Right cardiac atrium (tissue), 5 donors: Measurements from ENCODE around the gene ERCC1. TPM values are rescaled to one million over a fixed set of nuclear protein-coding genes. Genes with fewer than 3 reads are reported as not detected.

Experiments
- ATAC-seq, 2 donors: fragments of 200-7000 bp; cut with Tn5 transposase; one replicate each; pipeline versions ENCODE4 v1.8.0 to v1.9.1; 2020; ENCODE audit warnings: moderate library complexity in 2 of 2, mild to moderate bottlenecking in 1 of 2
- DNase-seq, 3 donors: peaks; one replicate each; pipeline ENCODE4 v3.0.0-alpha.2; 2020
- H3K27ac ChIP-seq: one replicate; pipeline ENCODE4 v1.5.1; 2013; ENCODE audit warnings: mild to moderate bottlenecking, low read length, control low read depth, moderate library complexity
- H3K27me3 ChIP-seq: one replicate; pipeline ENCODE4 v1.6.1; 2013; ENCODE audit not compliant: control insufficient read depth, insufficient read depth
- H3K4me1 ChIP-seq: one replicate; pipeline ENCODE4 v1.6.1; 2013; ENCODE audit warnings: low read length; ENCODE audit not compliant: control insufficient read depth, insufficient read depth
- H3K4me3 ChIP-seq: one replicate; pipeline ENCODE4 v1.5.1; 2013; ENCODE audit warnings: low read length, control low read depth
- H3K9me3 ChIP-seq: one replicate; pipeline ENCODE4 v1.6.1; 2013; ENCODE audit warnings: low read length; ENCODE audit not compliant: control insufficient read depth
- WGBS: extraction: QIAGEN DNeasy Blood & Tissue Kit; methylation state at CpG from one replicate; pipeline ENCODE4 v1.1.7; 2013; 5-methylcytosine and 5-hydroxymethylcytosine counted together
- intact Hi-C, 4 donors: fragments of 100-400 bp; cut with DNase I; formaldehyde crosslinking; loops; one replicate each; pipeline versions ENCODE4 v1.11.0 to v1.14.0; 2022 to 2023
- long read RNA-seq, 4 donors: library from polyadenylated mRNA; unstranded; transcript quantifications; one replicate each; pipeline ENCODE4 v2.0.0, GENCODE V29; 2020 to 2021
- polyA plus RNA-seq: library from polyadenylated mRNA; stranded (reverse); fragments of 200-250 nt; gene quantifications from one replicate; pipeline ENCODE4 v1.2.3, GENCODE V29; 2013
- total RNA-seq, 4 donors: library from RNA; stranded (reverse); fragmentation: NEBNext Ultra II Directional; extraction: Animal tissue kit (Norgen Biotek cat#: 25700); gene quantifications; one replicate each; pipeline ENCODE4 v1.2.1, GENCODE V29; 2021
- donor health status: healthy with polysubstance abuse.
- donor health status: DM: no; HTN: yes; CAD: no.
- donor health status: DM: no; HTN: no; CAD: no.
- donor health status: DM: no; HTN: yes; CAD: no; lungs with severe emphysema.
- donor health status: DM: yes; HTN: yes; CAD: no.

Gene ERCC1
- total RNA-seq, result 100 to 1,000 TPM; 133 to 143 (median 139) TPM
- 139 TPM for polyA plus RNA-seq
- long read RNA-seq, donor 1, transcript ERCC1-208 (10 exons, 1,453 nt), result minor isoform, 6 of 132 reads
- long read RNA-seq, donor 1, transcript ERCC1-202 (10 exons, 3,828 nt), result major isoform, 28 of 132 reads
- long read RNA-seq, donor 1, transcript ERCC1-203 (9 exons, 949 nt), result minor isoform, 5 of 132 reads
- long read RNA-seq, donor 1, transcript ERCC1-201 (8 exons, 1,278 nt), result minor isoform, 13 of 132 reads
- long read RNA-seq, donor 1, partial matches to known transcripts, result 63 of 132 reads
- long read RNA-seq, donor 1, other reads (novel, unspliced or antisense), result 17 of 132 reads
- long read RNA-seq, donor 2, transcript ERCC1-202 (10 exons, 3,828 nt), result major isoform, 17 of 97 reads
- long read RNA-seq, donor 2, transcript ERCC1-208 (10 exons, 1,453 nt), result minor isoform, 11 of 97 reads
- long read RNA-seq, donor 2, transcript ERCC1-203 (9 exons, 949 nt), result minor isoform, 6 of 97 reads
- long read RNA-seq, donor 2, transcript ERCC1-201 (8 exons, 1,278 nt), result minor isoform, 8 of 97 reads
- long read RNA-seq, donor 2, partial matches to known transcripts, result 43 of 97 reads
- long read RNA-seq, donor 2, other reads (novel, unspliced or antisense), result 12 of 97 reads
- long read RNA-seq, donor 3, transcript ERCC1-201 (8 exons, 1,278 nt), result minor isoform, 7 of 228 reads
- long read RNA-seq, donor 3, transcript ERCC1-208 (10 exons, 1,453 nt), result minor isoform, 33 of 228 reads
- long read RNA-seq, donor 3, transcript ERCC1-202 (10 exons, 3,828 nt), result major isoform, 59 of 228 reads
- long read RNA-seq, donor 3, transcript ERCC1-203 (9 exons, 949 nt), result minor isoform, 15 of 228 reads
- long read RNA-seq, donor 3, partial matches to known transcripts, result 57 of 228 reads
- long read RNA-seq, donor 3, other reads (novel, unspliced or antisense), result 57 of 228 reads
- long read RNA-seq, donor 4, transcript ERCC1-202 (10 exons, 3,828 nt), result major isoform, 16 of 78 reads
- long read RNA-seq, donor 4, transcript ERCC1-208 (10 exons, 1,453 nt), result minor isoform, 12 of 78 reads
- long read RNA-seq, donor 4, partial matches to known transcripts, result 39 of 78 reads
- long read RNA-seq, donor 4, other reads (novel, unspliced or antisense), result 8 of 78 reads

GRCh38 chr19:45423589-45424190, at the start of gene ERCC1:
Gene ERCC1, minus strand, starts transcription at chr19:45423917. Its CDS starts 543 bp downstream, at chr19:45423374.
- peak; percentile 96 to 98 (median 98) for DNase-seq
- intact Hi-C loops, result no loop called here
- no peaks in the 10 kb centered on the region for H3K9me3 ChIP-seq
- WGBS, result under 1% methylated on average over 37 of the region's 37 CpGs
- H3K27ac ChIP-seq, result peak within 1 kb of the TSS; percentile 72
- H3K4me3 ChIP-seq, result peak within 1 kb of the TSS; percentile 45
- H3K27me3 ChIP-seq, result no peaks in the 10 kb centered on the region
- ATAC-seq, result peak; percentile 86 to 90
- no peaks in the 10 kb centered on the region for H3K4me1 ChIP-seq

DNA sequence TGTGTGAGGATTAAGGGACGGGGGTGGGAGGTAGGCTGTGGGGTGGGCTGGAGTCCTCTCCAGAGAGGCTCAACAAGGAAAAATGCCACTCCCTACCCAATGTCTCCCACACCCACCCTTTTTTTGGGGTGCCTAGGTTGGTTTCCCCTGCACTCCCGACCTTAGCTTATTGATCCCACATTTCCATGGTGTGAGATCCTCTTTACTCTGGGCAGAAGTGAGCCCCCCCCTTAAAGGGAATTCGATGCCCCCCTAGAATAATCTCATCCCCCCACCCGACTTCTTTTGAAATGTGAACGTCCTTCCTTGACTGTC, 49.6 kb upstream of the ERCC1 start:
- Histone ChIP-seq H3K9me3 (no peaks in the 10 kb centered on the region), H3K4me3 (no peak overlapping the region), H3K27ac (no peak overlapping the region), H3K4me1 (no peaks in the 10 kb centered on the region), H3K27me3 (no peaks in the 10 kb centered on the region)
- intact Hi-C loops, result no loop called here
- no peak for ATAC-seq
- DNase-seq, result no peak
- 38% methylated on average over 5 of the region's 5 CpGs for WGBS

GRCh38 chr19:45472563-45473366, 49.0 kb upstream of the ERCC1 start:
- no peak overlapping the region for H3K27ac ChIP-seq
- 21% methylated on average over 44 of the region's 44 CpGs for WGBS
- H3K4me3 ChIP-seq, result no peak overlapping the region

DNA sequence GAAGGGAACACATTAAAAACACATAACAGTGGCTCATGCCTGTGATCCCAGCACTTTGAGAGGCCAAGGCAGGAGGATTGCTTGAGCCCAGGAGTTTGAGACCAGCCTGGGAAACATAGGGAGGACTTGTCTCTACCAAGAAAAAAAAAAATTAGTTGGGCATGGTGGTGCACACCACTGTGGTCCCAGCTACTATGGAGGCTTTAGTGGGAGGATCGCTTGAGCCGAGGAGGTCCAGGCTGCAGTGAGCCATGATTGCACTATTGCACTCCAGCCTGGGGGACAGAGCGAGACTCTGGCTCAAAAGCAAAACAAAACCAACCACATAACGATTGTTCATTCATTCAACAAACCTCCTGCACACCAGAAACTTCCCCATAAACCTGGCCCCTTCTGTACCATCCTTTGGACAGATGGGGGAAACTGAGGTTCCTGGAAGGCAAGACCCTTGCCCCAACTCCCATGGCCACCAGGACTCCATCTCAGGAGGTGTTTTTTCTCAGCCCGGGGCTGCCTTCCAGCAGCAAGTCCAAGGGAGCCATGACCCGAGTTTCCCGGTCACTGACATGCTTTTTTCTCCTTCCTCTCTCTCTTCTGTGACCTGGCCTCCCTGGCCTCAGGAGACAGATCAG, 48.3 kb upstream of the ERCC1 start:
- no peak for ATAC-seq
- Histone ChIP-seq H3K4me1 (no peaks in the 10 kb centered on the region), H3K27ac (no peak overlapping the region), H3K9me3 (no peaks in the 10 kb centered on the region), H3K27me3 (no peaks in the 10 kb centered on the region), H3K4me3 (no peak overlapping the region)
- no peak for DNase-seq
- intact Hi-C loops, result no loop called here
- WGBS, result 50% methylated on average over 7 of the region's 7 CpGs

More at GRCh38 chr19:45472563-45473366, 49.0 kb upstream of the ERCC1 start:
- intact Hi-C loops, result no loop called here
- DNase-seq, result peak in 1 of 3 donors; percentile 66
- Histone ChIP-seq H3K27me3 (no peaks in the 10 kb centered on the region), H3K9me3 (no peaks in the 10 kb centered on the region), H3K4me1 (no peaks in the 10 kb centered on the region)
- ATAC-seq, result no peak

DNA sequence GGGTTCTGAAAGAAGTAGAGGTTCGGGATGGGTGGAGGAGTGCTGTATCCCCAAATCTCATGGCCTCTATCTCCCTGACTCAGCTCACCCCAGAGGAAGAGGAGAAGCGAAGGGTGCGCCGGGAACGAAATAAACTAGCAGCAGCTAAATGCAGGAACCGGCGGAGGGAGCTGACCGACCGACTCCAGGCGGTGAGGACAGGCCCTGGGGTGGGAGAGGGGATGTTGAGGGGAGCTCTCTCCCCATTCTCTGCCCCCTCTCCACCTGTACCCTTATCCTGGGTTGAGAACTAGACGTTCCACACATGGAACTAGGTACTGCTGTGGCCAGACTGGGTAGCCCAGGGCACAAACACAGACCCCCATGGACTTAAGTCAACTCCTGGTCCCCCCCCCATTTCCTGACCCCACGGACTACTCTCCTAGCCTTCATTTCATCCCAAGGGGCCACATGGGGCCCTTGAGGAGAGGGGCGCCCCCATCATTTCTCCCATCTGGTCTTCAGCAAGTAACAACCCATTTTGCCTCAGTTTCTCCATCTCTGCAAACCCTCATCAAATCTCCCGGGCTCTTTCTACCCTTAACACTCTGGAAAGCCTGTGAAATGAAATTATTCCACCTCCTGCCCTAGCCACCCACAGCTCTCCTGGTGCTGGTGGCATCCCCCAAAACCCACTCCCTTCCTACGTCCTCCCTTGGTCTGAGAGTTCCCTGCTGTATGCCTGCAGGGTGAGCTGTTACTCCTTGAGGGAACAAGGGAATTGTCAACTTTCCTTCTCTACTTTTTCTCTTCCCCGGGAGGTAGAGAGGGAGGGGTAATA, 47.6 kb upstream of the ERCC1 start:
- H3K4me3 ChIP-seq, result no peak overlapping the region
- no peak for ATAC-seq
- intact Hi-C loops, result no loop called here
- no peaks in the 10 kb centered on the region for H3K27me3 ChIP-seq
- DNase-seq, result no peak
- WGBS, result 87% methylated on average over 16 of the region's 16 CpGs
- no peak overlapping the region for H3K27ac ChIP-seq
- H3K4me1 ChIP-seq, result no peaks in the 10 kb centered on the region
- no peaks in the 10 kb centered on the region for H3K9me3 ChIP-seq

GRCh38 chr19:45470762-45471081, 47.0 kb upstream of the ERCC1 start:
- Histone ChIP-seq H3K27ac (no peak overlapping the region), H3K4me1 (no peaks in the 10 kb centered on the region), H3K27me3 (no peaks in the 10 kb centered on the region), H3K9me3 (no peaks in the 10 kb centered on the region), H3K4me3 (no peak overlapping the region)
- ATAC-seq (no peak), DNase-seq (no peak)
- intact Hi-C loops, result no loop called here
- WGBS, result 91% methylated on average over 15 of the region's 15 CpGs

DNA sequence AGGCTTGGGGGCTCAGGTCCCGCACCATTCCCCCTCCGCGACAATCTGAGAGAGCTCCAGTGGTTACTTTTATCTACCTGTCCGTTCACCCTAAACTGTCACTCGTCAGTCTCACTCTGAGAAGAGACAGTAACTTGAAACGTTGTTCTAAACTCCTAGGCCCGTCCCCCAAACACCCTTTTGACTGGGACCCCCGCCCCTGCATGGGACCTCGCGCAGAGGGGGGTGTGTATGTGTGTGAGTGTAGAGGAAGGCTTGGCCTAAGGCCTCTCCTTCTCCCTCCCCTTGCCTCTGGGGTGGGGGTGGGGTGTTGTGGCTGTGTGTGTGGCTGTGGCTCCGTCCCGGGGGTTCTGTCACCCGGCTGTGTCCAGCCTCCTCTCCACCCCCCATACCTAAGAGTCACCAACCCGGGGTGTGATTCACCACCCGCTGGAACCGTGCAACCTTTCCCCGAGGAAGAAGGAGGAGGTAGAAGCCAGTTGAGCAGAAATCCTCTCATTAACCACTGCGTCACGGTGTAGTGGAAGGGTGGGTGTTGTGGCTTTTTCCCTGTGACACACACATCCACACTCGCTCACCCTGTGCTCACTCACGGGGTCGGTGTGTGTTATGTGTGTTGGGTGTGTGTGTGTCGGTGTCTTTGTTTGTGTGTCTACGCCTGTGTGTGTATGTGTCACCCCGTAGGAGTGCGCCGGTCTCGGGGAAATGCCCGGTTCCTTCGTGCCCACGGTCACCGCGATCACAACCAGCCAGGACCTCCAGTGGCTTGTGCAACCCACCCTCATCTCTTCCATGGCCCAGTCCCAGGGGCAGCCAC, 46.4 kb upstream of the ERCC1 start:
- intact Hi-C loops, result no loop called here
- peak overlapping the region; percentile 87 for H3K27ac ChIP-seq
- H3K4me1 ChIP-seq, result no peaks in the 10 kb centered on the region
- H3K9me3 ChIP-seq, result no peaks in the 10 kb centered on the region
- 47% methylated on average over 33 of the region's 33 CpGs for WGBS
- ATAC-seq, result peak; percentile 1 to 5
- peak in 2 of 3 donors; percentile 65 to 73 for DNase-seq
- H3K27me3 ChIP-seq, result no peaks in the 10 kb centered on the region
- H3K4me3 ChIP-seq, result peak overlapping the region; percentile 53

DNA sequence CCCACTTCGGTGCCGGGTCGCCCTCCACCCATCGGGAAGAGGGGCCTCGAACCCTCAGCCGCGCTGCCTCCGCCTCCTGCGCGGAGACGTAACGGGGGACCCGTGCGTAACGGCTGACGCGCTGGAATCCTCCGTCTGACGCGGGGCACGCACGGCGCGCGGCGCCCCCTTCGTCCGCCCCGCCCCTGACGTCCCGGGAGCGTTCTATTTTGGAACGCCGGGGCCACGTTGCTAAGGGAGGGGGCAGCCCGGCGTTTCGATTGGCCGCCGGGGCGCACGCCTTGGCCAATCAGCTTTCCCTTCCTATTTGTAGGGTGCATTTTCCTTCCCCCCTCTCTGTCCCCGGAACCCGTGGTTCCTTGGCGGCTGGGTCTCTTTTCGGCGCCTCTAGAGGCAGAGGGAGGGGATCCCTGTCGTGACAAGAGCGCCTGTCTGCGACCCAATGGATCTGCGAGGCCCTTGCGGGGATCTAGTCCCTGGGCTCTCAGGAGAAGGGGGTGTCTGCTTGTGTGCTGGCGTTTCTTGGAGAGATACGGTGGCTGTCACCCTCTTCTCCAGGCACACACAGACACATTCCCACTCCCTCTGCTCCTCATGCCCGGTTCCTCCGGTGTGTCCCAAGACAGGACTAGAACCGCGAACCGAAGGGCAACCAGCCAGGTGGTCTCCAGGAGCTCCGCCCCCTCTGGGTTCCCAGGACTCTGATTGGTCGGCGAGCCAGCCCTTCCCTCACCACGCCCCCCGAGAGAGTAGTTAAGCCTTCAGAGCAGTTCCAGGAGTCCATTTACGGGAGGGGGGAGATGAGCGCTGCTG, 45.6 kb upstream of the ERCC1 start:
- H3K9me3 ChIP-seq, result no peaks in the 10 kb centered on the region
- DNase-seq (peak; percentile 94 to 98 (median 97)), ATAC-seq (peak; percentile 91 to 93)
- under 1% methylated on average over 66 of the region's 66 CpGs for WGBS
- peak overlapping the region; percentile 53 for H3K4me3 ChIP-seq
- H3K4me1 ChIP-seq, result no peaks in the 10 kb centered on the region
- H3K27me3 ChIP-seq, result no peaks in the 10 kb centered on the region
- intact Hi-C loops, result no loop called here
- peak overlapping the region; percentile 87 for H3K27ac ChIP-seq
